Measurements from ENCODE around the gene BCL7A. TPM values are rescaled to one million over a fixed set of nuclear protein-coding genes. Genes with fewer than 3 reads are reported as not detected.

Gene BCL7A
- total and polyA plus RNA-seq, 2 donors (not counting 1 experiment from before 2014, with no cell fraction given), result 71.0 to 75.9 TPM

- Mint-ChIP-seq H3K4me1 (peaks cover 57% of the 10 kb centered on the region), H3K9me3 (ENCODE audit: insufficient read depth) (no peaks in the 10 kb centered on the region), H3K27me3 (no peaks in the 10 kb centered on the region), H3K4me3 (no peak overlapping the region), H3K27ac (no peak overlapping the region)
- peaks cover 96% of the 10 kb centered on the region for H3K79me2 ChIP-seq (ENCODE audit: control insufficient read depth, insufficient read depth, low read length)
- no peak overlapping the region for H3K4me3 ChIP-seq (ENCODE audit: control extremely low read depth in 1 of 5, extremely low read depth in 1 of 5, insufficient read depth in 1 of 5, low read depth in 2 of 5, low read length in 4 of 5)
- ChIA-PET POLR2A (interaction anchor here (1.1 kb wide), 1 partner anchor 41 kb away, joined by 3 read pairs; no protein-coding TSS in a partner anchor), CTCF (interaction anchor here (0.9 to 3.9 kb wide), 2 partner anchors 12 to 16 kb away, joined by 3 to 19 read pairs; no protein-coding TSS in a partner anchor)
- no peak overlapping the region for H3K9ac ChIP-seq (ENCODE audit: low read length)
- no peak overlapping the region for H3K27ac ChIP-seq (ENCODE audit: low read length in 2 of 2)
- H3K36me3 ChIP-seq (replicated peaks in 1 of 2; ENCODE audit: control extremely low read depth in 1 of 2, control insufficient read depth in 1 of 2, extremely low read depth in 1 of 2, insufficient read depth in 2 of 2, low read length in 1 of 2), result peaks cover 3% of the 10 kb centered on the region in 2 experiments
- TF ChIP-seq CTCF (IDR thresholded peaks at IDR 0.05), result no peak
- no peak for TF ChIP-seq EZH2 (IDR thresholded peaks at IDR 0.05; ENCODE audit: borderline replicate concordance, insufficient read depth, low read depth, low read length, poor library complexity, severe bottlenecking)
- H2AFZ ChIP-seq (ENCODE audit: insufficient read depth, low read depth, low read length, poor library complexity, severe bottlenecking), result no peak overlapping the region
- ATAC-seq (ENCODE audit: low read depth) (no peak), DNase-seq (no peak)
- no peaks in the 10 kb centered on the region for H3K9me3 ChIP-seq (ENCODE audit: control extremely low read depth in 1 of 3, control insufficient read depth in 2 of 3, insufficient read depth in 1 of 3, low read length in 2 of 3)
- intact Hi-C loops (cut with micrococcal nuclease), result no loop called here
- H3K4me1 ChIP-seq (ENCODE audit: control insufficient read depth in 2 of 2, insufficient read depth in 2 of 2, low read length in 2 of 2), result peaks cover 25 to 28% of the 10 kb centered on the region in 2 donors
- no peaks in the 10 kb centered on the region for H3K27me3 ChIP-seq (replicated peaks in 1 of 4; ENCODE audit: control extremely low read depth in 1 of 4, control insufficient read depth in 3 of 4, insufficient read depth in 4 of 4, low read length in 3 of 4)
- 96% methylated on average over 4 of the region's 6 CpGs for WGBS (ENCODE audit: insufficient coverage)
- peaks cover 64% of the 10 kb centered on the region for H4K20me1 ChIP-seq (ENCODE audit: control insufficient read depth, insufficient read depth, low read length, poor library complexity, severe bottlenecking)
- no peak overlapping the region for H3K4me2 ChIP-seq (replicated peaks; ENCODE audit: low read depth, low read length, poor library complexity, severe bottlenecking)
Observed at GRCh38 chr12:122107261-122107660, 85.6 kb downstream of the BCL7A start.

- TF ChIP-seq CTCF (IDR thresholded peaks at IDR 0.05) (no peak), EZH2 (IDR thresholded peaks at IDR 0.05; ENCODE audit: borderline replicate concordance, insufficient read depth, low read depth, low read length, poor library complexity, severe bottlenecking) (no peak)
- Mint-ChIP-seq H3K27me3 (no peaks in the 10 kb centered on the region), H3K4me1 (peaks cover 35% of the 10 kb centered on the region), H3K27ac (no peak overlapping the region), H3K9me3 (ENCODE audit: insufficient read depth) (no peaks in the 10 kb centered on the region), H3K4me3 (no peak overlapping the region)
- no peaks in the 10 kb centered on the region for H3K27me3 ChIP-seq (replicated peaks in 1 of 4; ENCODE audit: control extremely low read depth in 1 of 4, control insufficient read depth in 3 of 4, insufficient read depth in 4 of 4, low read length in 3 of 4)
- POLR2A ChIA-PET, result no interaction called here
- H3K9ac ChIP-seq (ENCODE audit: low read length), result no peak overlapping the region
- H4K20me1 ChIP-seq (ENCODE audit: control insufficient read depth, insufficient read depth, low read length, poor library complexity, severe bottlenecking), result peaks cover 58% of the 10 kb centered on the region
- ATAC-seq (ENCODE audit: low read depth) (no peak), DNase-seq (no peak)
- peaks cover 10 to 13% of the 10 kb centered on the region in 2 donors for H3K4me1 ChIP-seq (ENCODE audit: control insufficient read depth in 2 of 2, insufficient read depth in 2 of 2, low read length in 2 of 2)
- 67% methylated on average over 1 of the region's 2 CpGs for WGBS (ENCODE audit: insufficient coverage)
- no peaks in the 10 kb centered on the region for H3K9me3 ChIP-seq (ENCODE audit: control extremely low read depth in 1 of 3, control insufficient read depth in 2 of 3, insufficient read depth in 1 of 3, low read length in 2 of 3)
- intact Hi-C loops (cut with micrococcal nuclease), result no loop called here
- no peak overlapping the region for H3K27ac ChIP-seq (ENCODE audit: low read length in 2 of 2)
- CTCF ChIA-PET, result interaction anchor here (0.5 to 3.3 kb wide), 4 partner anchors 12 to 1166 kb away, joined by 3 to 15 read pairs (median 4); no protein-coding TSS in a partner anchor
- H3K36me3 ChIP-seq (replicated peaks in 1 of 2; ENCODE audit: control extremely low read depth in 1 of 2, control insufficient read depth in 1 of 2, extremely low read depth in 1 of 2, insufficient read depth in 2 of 2, low read length in 1 of 2), result peaks cover 3 to 4% of the 10 kb centered on the region in 2 experiments
- no peak overlapping the region for H3K4me3 ChIP-seq (ENCODE audit: control extremely low read depth in 1 of 5, extremely low read depth in 1 of 5, insufficient read depth in 1 of 5, low read depth in 2 of 5, low read length in 4 of 5)
- no peak overlapping the region for H2AFZ ChIP-seq (ENCODE audit: insufficient read depth, low read depth, low read length, poor library complexity, severe bottlenecking)
- H3K4me2 ChIP-seq (replicated peaks; ENCODE audit: low read depth, low read length, poor library complexity, severe bottlenecking), result no peak overlapping the region
- H3K79me2 ChIP-seq (ENCODE audit: control insufficient read depth, insufficient read depth, low read length), result peaks cover 91% of the 10 kb centered on the region
Observed at GRCh38 chr12:122111089-122111641, 89.5 kb downstream of the BCL7A start.

Data from B cell (primary cell).